ENCODE data around the gene SLC25A2. TPM values are rescaled to one million over a fixed set of nuclear protein-coding genes. Genes with fewer than 3 reads are reported as not detected.

Gene SLC25A2
- total and polyA plus RNA-seq, 2 of the 13 experiments (the other 11 are each of a cell fraction or from before 2014, with no cell fraction given) = 0.13 TPM; not detected in 1

DNA sequence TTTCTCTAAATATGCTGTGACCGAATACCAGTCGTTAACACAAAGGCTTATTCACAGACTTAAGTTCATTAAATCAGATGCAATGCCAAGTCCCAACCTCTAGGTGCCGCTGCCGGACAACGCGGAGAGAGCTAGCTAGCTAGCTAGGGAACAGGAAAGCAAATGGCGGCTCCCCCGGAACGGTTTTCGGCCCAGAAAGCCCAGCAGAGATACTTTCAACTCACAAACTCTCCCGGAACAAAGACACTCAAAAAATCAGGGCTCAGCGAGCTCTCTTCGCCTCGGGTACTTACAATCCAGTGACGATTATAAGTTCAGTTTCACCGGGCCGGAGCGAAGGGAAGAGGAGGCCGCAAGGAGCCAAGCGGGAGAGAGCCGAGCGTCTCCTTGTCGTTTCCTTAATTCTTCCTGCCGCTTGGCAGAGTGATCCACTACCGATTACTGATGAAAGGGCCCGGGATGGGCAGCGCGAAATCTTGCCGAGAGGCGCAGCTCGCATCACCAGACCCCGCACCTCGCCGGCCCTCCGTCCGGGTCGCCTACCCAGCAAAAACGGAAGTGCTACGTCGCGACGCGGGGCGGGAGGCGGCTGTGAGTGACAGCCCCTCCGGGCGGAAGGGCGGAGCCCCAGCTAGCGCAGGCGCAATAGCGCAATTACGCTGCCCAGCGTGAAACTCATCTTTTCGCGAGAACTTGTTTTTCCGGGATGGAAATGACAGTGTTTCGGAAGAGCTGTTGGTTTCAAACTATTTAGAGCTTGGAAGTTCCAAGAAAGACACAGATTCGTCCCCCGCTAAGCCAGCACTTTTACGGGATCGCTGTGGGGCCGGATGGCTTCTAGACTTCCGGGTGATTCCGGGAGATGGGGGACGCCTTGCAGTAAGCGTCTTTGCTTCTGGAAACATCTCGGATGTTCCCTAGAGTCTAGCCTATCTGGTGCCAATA, 16.6 kb upstream of the SLC25A2 start, which contains the start of gene TAF7 (continued):
- TF ChIP-seq ZNF281 (CRISPR knock-in tag; IDR thresholded peaks at IDR 0.05; ENCODE audit: borderline replicate concordance) (no peak), ZNF878 (CRISPR knock-in tag; IDR thresholded peaks at IDR 0.05) (no peak; the same call in 1 of the 2 replicates), KAT7 (CRISPR knock-in tag; IDR thresholded peaks at IDR 0.05; ENCODE audit: borderline replicate concordance) (peak; percentile 30; the same call in 1 of the 2 replicates), ZBTB3 (CRISPR knock-in tag; IDR thresholded peaks at IDR 0.05; ENCODE audit: borderline replicate concordance, low read depth) (peak; percentile 58; the same call in 1 of the 2 replicates), HMG20A (CRISPR knock-in tag; IDR thresholded peaks at IDR 0.05; ENCODE audit: borderline replicate concordance) (no peak), ZNF160 (CRISPR knock-in tag; IDR thresholded peaks at IDR 0.05) (no peak), ZNF546 (CRISPR knock-in tag; conservative IDR thresholded peaks at IDR 0.05) (no peak), SKI (IDR thresholded peaks at IDR 0.05; ENCODE audit: partially characterized antibody) (no peak), ZMYM2 (CRISPR knock-in tag; IDR thresholded peaks at IDR 0.05) (peak; percentile 15; the same call in 1 of the 2 replicates), RCOR2 (CRISPR knock-in tag; IDR thresholded peaks at IDR 0.05) (peak; percentile 67; the same call in 1 of the 2 replicates), PCBP1 (IDR thresholded peaks at IDR 0.05; ENCODE audit: borderline replicate concordance, low read depth, low read length) (0 out of 2 replicates have a peak, but pooled peaks have one; percentile 53), CBX2 (IDR thresholded peaks at IDR 0.05; ENCODE audit: low read depth, low read length) (no peak), CBX2 (CRISPR knock-in tag; IDR thresholded peaks at IDR 0.05; ENCODE audit: low read depth) (0 out of 2 replicates have a peak, but pooled peaks have one; percentile 70), MED1 (CRISPR knock-in tag; IDR thresholded peaks at IDR 0.05) (peak; percentile 12; the same call in 1 of the 2 replicates), CEBPB (IDR thresholded peaks at IDR 0.05; ENCODE audit: borderline replicate concordance, low read depth, low read length) (no peak), ZNF18 (CRISPR knock-in tag; IDR thresholded peaks at IDR 0.05; ENCODE audit: insufficient replicate concordance) (peak; percentile 87), ZNF788 (CRISPR knock-in tag; IDR thresholded peaks at IDR 0.05; ENCODE audit: borderline replicate concordance) (peak; percentile 89; the same call in 1 of the 2 replicates)
- TF ChIP-seq, protein P1, sequence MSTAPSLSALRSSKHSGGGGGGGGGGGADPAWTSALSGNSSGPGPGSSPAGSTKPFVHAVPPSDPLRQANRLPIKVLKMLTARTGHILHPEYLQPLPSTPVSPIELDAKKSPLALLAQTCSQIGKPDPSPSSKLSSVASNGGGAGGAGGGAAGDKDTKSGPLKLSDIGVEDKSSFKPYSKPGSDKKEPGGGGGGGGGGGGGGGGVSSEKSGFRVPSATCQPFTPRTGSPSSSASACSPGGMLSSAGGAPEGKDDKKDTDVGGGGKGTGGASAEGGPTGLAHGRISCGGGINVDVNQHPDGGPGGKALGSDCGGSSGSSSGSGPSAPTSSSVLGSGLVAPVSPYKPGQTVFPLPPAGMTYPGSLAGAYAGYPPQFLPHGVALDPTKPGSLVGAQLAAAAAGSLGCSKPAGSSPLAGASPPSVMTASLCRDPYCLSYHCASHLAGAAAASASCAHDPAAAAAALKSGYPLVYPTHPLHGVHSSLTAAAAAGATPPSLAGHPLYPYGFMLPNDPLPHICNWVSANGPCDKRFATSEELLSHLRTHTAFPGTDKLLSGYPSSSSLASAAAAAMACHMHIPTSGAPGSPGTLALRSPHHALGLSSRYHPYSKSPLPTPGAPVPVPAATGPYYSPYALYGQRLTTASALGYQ (CRISPR knock-in tag; IDR thresholded peaks at IDR 0.05) = peak; percentile 26; the same call in 1 of the 2 replicates
- TF ChIP-seq, protein P2, sequence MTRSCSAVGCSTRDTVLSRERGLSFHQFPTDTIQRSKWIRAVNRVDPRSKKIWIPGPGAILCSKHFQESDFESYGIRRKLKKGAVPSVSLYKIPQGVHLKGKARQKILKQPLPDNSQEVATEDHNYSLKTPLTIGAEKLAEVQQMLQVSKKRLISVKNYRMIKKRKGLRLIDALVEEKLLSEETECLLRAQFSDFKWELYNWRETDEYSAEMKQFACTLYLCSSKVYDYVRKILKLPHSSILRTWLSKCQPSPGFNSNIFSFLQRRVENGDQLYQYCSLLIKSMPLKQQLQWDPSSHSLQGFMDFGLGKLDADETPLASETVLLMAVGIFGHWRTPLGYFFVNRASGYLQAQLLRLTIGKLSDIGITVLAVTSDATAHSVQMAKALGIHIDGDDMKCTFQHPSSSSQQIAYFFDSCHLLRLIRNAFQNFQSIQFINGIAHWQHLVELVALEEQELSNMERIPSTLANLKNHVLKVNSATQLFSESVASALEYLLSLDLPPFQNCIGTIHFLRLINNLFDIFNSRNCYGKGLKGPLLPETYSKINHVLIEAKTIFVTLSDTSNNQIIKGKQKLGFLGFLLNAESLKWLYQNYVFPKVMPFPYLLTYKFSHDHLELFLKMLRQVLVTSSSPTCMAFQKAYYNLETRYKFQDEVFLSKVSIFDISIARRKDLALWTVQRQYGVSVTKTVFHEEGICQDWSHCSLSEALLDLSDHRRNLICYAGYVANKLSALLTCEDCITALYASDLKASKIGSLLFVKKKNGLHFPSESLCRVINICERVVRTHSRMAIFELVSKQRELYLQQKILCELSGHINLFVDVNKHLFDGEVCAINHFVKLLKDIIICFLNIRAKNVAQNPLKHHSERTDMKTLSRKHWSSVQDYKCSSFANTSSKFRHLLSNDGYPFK (CRISPR knock-in tag; IDR thresholded peaks at IDR 0.05; ENCODE audit: borderline replicate concordance) = peak; percentile 92
